Stimulated activated CD8-positive, alpha-beta memory T cell treated with anti-CD3 and anti-CD28 coated beads, Interleukin-15, amount 100 ng/mL, for 4 hours (primary cell): ENCODE results near the gene ADAM8.

Experiments used
- DNase-seq, 2 donors: peaks; one replicate each; pipeline ENCODE4 v3.0.0-alpha.2; 2020; ENCODE audit warnings: low read depth in 2 of 2

The ADAM8 gene

GRCh38 chr10:133212853-133213494 is 63.7 kb downstream of the ADAM8 start:
- no peak for DNase-seq
